Measurements from ENCODE around the gene RFC2.
"Not testable (repeated sequence)": the region's sequence is repeated elsewhere in the genome, so short reads cannot be mapped to it uniquely, and the experiment has no call there.

The RFC2 gene

DNA sequence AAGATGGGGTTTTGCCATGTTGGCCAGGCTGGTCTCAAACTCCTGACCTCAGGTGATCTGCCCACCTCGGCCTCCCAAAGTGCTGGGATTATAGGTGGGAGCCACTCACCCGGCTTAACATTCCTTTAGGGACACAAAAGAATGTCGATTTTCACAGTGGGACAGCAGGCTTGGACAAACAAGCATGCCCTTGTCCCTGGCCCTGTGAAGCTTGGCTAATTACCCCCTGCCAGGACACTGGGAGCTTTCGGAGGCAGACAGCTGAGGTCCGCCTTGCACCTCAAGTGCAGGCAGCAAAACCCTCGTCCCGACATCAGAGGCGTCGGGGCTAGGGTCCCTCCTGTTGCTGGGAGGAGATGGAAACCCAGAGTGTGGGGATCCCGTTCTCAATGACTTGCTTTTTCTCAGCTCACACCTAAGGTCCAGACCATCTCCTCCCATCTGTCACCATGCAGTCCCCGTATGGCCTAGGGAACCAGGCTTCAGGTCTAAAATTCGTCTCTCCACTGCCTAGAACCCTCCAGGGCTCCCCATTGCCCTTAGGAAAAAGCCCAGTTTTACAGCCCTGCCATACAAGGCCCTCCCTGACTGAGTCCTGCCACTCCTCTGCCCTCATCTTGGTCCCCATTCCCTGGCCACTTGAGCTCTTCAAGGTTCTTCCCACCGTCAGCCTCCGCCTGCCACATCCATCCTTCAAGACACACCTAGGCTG, 28.7 kb upstream of the RFC2 start:
- no peak for DNase-seq

DNA sequence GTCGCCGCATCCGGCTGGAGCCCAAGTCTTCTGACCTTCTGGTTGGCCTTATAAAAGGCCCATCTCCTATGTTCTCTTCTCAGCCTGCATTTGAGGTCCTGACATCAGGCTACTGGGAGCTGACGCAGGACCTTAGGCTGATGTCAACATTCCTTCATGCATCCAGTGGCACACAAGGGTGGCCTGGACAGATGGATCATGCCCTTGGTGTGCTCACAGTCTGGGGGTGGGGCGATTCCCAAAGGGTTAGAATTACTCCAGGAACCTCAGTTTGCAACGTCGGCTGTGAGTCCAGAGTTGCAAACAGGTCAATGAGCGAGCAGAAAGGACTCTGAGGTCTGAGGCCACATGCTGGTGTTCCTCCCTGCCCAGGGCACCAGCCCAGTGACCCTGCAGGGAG, 26.8 kb upstream of the RFC2 start:
- DNase-seq, result no peak

GRCh38 chr7:74277636-74278035, 23.4 kb upstream of the RFC2 start:
- no peak for DNase-seq

- DNase-seq, result no peak
These were observed 21.2 kb upstream of the RFC2 start for GRCh38 chr7:74275401-74275881.

- DNase-seq, result peak; percentile 97
These were observed 18.3 kb upstream of the RFC2 start for GRCh38 chr7:74272305-74273038.

DNA sequence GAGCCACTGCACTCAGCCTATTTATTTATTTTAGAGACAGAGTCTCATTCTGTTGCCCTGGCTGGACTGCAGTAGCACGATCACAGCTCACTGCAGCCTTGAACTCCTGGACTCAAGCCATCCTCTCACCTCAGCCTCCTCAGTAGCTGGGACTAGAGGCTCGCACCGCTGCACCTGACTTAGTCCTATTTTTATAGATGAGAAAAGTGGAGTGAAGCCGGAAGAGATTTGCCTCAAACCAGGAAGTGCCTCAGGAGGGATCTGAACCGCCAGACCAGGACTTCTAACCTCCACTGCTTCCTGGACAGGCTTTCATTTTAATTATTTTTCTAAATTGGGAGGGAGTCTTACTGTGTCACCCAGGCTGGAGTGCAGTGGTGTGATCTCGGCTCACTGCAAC, 17.5 kb upstream of the RFC2 start:
- DNase-seq, result no peak

DNA sequence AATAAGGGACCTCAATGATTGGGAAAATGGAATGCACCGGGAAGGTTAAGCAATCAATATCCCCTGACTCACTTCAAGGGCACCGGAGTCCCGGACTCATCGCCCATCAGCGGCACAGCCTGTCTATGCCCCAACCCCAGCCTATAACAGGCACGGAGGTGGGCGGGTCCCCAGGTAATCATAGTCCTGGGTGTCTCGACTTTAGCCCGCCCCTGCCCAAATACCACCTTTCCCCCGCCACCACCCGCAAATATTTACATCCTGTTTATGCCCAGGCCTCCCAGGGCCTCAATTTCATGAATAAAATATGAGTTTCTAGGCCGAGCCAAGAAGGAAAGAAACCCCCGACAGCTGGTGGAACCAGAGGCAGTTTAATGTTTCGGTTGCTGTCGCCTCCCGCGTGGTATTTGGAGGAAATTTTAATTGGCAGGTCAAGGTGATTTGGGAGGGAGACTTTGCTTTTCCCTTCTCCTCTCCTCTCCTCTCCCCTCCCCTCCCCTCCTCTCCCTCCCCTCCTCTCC, 15.6 kb upstream of the RFC2 start:
- DNase-seq, result peak; percentile 83

GRCh38 chr7:74267756-74268565, 13.8 kb upstream of the RFC2 start:
- no peak for DNase-seq

GRCh38 chr7:74266191-74266963, 12.2 kb upstream of the RFC2 start:
- no peak for DNase-seq

GRCh38 chr7:74263399-74264120, 9.4 kb upstream of the RFC2 start:
- no peak for DNase-seq

DNA sequence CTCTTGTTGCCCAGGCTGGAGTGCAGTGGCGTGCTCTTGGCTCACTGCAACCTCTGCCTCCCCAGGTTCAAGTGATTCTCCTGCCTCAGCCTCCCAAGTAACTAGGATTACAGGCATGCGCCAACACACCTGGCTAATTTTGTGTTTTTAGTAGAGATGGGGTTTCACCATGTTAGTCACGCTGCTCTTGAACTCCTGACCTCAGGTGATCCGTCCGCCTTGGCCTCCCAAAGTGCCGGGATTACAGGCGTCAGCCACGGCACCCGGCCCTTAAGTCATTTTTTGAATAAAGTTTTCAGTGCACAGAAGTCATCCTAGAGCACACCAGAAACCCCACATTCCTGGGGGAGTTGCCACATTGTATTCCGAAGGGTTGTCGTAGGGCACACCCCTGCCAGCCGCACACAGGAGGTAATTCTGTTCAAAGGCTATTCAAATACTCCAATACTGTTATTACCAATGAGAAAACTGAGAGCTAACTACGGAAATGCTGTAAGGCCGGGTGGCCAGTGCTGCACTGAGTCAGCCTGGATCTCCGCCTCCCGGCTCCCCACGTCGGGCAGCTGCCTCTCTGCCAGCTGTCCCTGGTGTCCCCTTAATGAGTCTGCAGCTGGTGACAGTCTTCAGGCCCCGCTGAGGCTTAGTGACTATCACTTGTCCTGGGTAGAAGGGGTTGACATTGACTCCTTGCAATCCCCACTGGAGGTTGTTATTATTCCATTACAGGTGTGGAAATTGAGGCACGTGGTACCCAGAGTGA, 8.6 kb upstream of the RFC2 start:
- no peak for DNase-seq

DNA sequence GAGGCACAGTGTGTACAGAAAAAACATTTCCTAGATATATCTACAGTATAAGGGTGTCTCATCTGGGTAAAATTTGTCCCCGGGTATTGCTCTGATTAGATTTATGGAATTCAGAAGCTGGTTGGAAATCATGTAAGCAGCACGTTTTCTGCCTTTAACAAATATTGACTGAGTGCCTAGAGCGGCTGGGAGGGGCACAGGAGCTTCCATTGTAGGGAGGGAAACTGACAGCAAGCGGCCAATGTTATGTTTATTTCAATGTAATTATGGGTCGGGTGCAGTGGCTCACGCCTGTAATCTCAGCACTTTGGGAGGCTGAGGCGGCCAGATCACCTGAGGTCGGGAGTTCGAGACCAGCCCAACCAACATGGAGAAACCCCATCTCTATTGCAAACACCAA, 4.4 kb upstream of the RFC2 start:
- no peak for DNase-seq

DNA sequence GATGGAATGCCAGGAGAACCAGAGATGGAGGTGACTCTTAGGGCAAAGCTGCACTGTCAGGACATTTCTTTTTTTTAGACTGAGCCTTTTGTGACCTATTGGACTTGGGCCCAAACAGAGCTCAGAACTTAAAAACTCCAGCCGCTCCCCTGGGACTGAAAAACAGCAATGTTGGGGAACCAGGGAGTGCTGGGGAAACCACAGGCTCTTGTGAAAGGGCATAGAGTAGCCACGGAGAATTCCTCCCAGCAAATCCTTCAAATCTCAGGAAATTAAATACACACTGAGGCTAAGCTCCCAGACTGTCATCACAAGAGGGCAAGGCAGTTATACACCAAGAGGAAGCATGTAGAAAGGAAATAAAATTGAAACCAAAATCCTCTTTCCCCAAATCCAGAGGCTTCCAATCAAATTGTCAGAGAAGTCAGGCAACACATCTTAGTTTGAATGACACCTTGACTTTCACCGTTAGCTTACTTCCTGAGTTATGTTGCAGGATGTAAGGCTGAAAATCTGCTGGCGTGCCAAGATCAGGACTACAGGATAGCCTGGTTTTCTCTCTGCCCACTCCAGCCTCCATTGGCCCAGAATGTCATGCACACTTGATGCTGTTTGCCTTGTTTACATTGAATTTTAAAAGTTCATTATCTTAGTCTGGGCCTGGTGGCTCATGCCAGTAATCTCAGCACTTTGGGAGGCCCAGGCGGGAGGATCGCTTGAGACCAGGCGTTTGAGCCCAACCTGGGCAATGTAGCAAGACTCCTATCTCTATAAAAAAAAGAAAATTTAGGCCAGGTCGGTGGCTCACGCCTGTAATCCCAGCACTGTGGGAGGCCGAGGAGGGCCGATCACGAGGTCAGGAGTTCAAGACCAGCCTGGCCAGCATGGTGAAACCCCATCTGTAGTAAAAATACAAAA, 2.6 kb upstream of the RFC2 start:
- DNase-seq, result peak; percentile 91

GRCh38 chr7:74255461-74255860, 1.3 kb upstream of the RFC2 start:
- DNase-seq, result not testable (repeated sequence)

- no peak for DNase-seq
These were observed 720 bp upstream of the RFC2 start for GRCh38 chr7:74254858-74255379.

- no peak for DNase-seq
These were observed 417 bp downstream of the RFC2 start for GRCh38 chr7:74253835-74254128.

DNA sequence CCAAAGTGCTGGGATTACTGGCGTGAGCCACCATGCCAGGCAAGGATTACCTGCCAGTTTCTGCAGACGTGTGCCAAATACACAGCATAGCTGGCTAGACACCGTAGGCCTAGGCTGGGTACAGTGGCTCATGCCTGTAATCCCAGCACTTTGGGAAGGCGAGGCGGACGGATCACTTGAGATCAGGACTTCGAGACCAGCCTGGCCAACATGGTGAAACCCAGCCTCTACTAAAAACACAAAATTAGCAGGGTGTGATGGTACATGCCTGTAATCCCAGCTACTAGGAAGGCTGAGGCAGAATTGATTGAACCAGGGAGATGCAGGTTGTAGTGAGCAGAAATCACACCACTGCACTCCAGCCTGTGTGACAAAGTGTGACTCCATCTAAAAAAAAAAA, 868 bp downstream of the RFC2 start:
- DNase-seq, result no peak

DNA sequence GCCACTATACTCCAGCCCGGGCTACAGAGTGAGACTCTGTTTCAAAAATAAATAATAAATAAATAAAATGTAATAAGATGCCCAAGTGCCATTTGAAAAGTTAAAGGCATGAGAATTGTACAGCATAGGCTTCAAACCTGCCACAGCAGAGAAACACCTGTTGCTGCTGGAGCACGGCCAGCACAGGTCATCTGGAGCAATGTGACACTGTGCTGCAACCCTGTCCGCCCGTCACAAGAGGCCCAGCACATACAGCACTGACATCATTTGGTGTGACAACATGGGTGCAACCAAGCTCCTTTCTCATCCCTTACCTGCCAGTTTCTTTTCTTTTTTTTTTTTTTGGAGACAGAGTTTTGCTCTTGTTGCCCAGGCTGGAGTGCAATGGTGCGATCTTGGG, 1.3 kb downstream of the RFC2 start:
- no peak for DNase-seq

- not testable (repeated sequence) for DNase-seq
These were observed 5.1 kb downstream of the RFC2 start for GRCh38 chr7:74249058-74249457.

GRCh38 chr7:74248156-74248555, 6.0 kb downstream of the RFC2 start:
- no peak for DNase-seq

All from fibroblast of skin of right biceps (primary cell).